Uterus (tissue), 2 donors: ENCODE results near the gene ZFP69.

Experiments
- POLR2A ChIP-seq, 2 donors: fragments of 450-650 bp; IDR thresholded peaks; one replicate each; pipeline ENCODE4 v1.6.1; 2016; ENCODE audit warnings: antibody characterized with exemption in 2 of 2, mild to moderate bottlenecking in 1 of 2, moderate library complexity in 1 of 2
- TF ChIP-seq, protein P1 (sequence below), 4 experiments: fragments of 200-600 bp in 2 of 4; fragments of 450-650 bp in 2 of 4; sonication (generic) in 2 of 4; IDR thresholded peaks; one replicate each; pipeline ENCODE4 v1.5.1; 2016 to 2019; ENCODE audit warnings: antibody characterized with exemption in 4 of 4, mild to moderate bottlenecking in 2 of 4, moderate library complexity in 1 of 4

DNA sequence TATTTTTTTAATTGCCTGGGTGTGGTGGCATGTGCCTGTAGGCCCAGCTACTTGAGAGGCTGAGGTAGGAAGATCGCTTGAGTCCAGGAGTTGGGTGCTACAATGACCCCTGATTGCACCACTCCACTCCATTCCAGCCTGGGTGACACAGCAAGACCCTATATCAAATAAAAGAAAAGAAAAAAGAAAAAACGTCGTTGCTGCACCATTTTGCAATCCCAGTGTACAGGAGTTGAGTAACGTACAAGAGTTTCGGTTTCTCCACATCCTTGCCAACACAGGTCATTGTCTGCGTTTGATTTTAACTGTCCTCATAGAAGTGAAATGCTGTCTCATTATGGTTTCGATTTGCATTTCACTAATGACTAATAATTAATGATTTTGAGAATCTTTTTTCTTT lies 62.2 kb downstream of the ZFP69 start:
- TF ChIP-seq, protein P1, sequence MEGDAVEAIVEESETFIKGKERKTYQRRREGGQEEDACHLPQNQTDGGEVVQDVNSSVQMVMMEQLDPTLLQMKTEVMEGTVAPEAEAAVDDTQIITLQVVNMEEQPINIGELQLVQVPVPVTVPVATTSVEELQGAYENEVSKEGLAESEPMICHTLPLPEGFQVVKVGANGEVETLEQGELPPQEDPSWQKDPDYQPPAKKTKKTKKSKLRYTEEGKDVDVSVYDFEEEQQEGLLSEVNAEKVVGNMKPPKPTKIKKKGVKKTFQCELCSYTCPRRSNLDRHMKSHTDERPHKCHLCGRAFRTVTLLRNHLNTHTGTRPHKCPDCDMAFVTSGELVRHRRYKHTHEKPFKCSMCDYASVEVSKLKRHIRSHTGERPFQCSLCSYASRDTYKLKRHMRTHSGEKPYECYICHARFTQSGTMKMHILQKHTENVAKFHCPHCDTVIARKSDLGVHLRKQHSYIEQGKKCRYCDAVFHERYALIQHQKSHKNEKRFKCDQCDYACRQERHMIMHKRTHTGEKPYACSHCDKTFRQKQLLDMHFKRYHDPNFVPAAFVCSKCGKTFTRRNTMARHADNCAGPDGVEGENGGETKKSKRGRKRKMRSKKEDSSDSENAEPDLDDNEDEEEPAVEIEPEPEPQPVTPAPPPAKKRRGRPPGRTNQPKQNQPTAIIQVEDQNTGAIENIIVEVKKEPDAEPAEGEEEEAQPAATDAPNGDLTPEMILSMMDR (IDR thresholded peaks at IDR 0.05), result no peak
- no peak for TF ChIP-seq POLR2A (IDR thresholded peaks at IDR 0.05)
